NCI-H2107 treated with DMSO at 0.1 percent for 48 hours (cell line): ENCODE results near the gene RDH14.
A peak's percentile ranks its signal among the peaks of the same experiment; 100 is the strongest.

Experiments
- DNase-seq: peaks from one replicate; lab custom pipeline; 2025; ENCODE audit not compliant: unreplicated experiment; lab: John Stamatoyannopoulos, UW

Gene RDH14, protein sequence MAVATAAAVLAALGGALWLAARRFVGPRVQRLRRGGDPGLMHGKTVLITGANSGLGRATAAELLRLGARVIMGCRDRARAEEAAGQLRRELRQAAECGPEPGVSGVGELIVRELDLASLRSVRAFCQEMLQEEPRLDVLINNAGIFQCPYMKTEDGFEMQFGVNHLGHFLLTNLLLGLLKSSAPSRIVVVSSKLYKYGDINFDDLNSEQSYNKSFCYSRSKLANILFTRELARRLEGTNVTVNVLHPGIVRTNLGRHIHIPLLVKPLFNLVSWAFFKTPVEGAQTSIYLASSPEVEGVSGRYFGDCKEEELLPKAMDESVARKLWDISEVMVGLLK

DNA sequence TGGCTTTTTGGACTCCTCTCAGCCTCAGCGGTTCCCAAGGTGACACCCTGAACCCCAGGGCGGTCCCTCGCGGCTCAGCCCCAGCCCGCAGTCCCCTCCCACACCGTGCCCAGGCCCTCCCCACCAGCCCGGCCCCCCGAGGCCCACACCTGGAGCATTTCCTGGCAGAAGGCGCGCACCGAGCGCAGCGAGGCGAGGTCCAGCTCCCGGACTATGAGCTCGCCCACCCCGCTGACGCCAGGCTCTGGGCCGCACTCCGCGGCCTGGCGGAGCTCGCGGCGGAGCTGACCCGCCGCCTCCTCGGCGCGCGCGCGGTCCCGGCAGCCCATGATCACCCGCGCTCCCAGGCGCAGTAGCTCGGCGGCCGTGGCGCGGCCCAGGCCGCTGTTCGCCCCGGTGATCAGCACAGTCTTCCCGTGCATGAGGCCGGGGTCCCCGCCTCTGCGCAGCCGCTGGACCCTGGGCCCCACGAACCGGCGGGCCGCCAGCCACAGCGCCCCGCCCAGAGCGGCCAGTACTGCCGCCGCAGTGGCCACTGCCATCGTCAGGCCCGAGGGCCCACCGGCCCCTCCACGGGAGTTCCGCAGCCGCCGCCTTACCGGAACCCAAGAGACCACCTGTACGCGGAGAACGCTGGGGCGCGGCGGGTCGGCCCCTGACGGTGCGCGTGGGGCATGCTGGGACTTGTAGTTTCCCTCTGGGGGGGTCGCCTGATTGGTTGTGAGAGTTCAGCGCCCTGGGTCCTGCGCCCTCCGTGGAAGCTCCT, at the start of gene RDH14:
TSS of gene RDH14 (minus strand) at position 623 of the 766 bp plus-strand sequence. CDS start at position 542, 81 bp downstream.
- peak; percentile 70 for DNase-seq

DNA sequence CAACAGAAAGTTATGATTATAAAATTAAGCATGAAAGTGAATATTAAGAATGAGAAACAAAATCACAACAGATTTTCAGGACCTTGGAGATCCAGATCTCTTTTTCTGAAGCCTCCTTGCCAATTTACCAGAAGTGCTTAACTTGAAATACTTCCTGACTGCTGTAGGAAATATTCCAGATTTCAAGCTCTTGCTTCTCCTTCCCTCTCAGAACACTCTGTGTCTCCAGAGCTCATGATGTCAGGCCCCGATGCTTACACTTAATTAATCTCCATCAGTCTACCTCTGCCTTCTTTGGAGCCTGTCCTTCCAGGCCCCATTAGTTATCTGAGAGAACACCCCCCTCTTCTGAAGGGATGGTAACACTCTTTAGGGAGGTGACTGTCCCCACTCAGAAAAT, 49.6 kb upstream of the RDH14 start:
- no peak for DNase-seq

DNA sequence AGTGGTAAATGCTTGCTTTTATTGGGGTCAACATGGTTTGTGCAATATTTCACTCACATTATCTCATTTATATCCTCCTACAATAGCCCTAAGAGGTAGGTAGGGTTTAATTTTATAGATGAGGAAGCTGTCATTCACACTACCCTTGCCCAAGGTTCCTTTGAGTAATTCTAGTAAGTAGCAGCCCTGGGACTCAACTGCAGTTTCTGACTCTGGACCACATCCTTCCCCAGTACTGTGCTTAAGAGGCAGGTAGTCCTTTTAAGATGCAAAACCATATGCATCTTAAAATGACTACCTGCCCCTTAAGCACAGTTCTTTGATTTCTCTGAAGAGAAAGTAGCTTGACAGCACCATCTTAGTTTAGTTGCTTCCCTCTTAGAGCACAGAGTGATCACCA, 44.7 kb upstream of the RDH14 start:
- DNase-seq, result no peak

DNA sequence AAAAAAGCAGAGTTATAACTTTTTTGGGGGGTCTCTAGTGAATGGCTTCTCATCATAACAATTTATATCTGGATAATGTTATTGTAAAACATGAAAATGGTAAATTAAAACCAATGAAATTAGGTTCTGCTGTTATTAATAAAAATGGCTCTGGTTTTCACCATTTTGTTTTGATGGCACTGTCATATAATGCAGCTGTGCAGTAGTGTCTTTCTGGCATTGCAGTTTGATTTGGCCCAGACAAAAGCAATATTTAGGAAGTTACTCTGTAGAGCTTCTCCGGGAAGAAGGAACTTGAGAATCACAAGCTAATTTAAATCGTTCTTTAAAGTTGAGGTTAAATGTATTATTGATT, 44.1 kb upstream of the RDH14 start:
- no peak for DNase-seq

DNA sequence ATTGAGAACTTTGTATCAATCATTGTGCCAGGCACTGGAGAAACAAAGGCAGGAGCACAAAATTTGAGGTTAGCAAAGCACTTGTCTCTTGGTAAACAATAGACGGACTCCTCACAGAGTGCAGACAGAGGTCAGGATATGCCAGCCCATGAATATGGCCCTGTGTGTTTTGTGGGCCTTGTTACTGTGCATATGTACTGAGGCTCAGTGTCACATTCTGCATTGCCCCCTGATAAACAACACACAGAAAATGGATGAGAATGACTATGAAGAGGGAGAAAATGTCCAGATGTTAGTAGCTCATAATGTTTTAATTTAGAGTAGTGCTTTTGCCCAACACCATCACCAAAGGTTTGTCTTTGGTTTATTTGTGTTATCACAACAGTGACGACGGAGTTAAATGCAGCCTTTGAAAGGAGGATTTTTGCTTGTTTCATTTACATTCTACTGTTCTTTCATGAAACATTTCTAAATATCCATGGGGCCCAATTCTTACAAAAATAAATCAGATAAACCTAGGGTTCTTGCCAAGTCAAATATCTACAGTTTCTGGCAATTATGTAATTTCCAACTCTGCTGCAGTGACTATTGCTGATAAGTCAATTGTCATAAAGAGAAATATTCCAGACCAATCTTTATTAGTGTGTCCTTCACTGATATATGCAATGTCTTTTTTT, 43.5 kb upstream of the RDH14 start:
- DNase-seq, result no peak

DNA sequence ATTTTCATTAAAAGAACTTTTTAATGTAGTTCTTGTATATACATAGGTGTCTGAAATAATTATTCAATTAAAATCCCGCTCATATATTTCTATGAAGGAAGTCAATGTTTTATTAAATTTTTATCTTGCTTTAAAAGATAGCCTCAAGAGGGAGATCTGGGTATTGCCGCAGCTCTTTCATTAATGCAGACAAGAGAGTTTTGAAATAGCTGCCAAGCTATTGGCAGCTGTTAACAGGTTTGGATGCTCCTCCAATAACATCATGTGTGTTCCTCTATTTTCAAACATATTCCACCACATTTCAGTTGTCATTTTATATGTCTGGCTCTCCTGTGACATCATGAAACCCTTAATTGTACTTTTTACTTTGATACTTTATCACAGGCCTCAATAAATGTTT, 41.8 kb upstream of the RDH14 start:
- no peak for DNase-seq

DNA sequence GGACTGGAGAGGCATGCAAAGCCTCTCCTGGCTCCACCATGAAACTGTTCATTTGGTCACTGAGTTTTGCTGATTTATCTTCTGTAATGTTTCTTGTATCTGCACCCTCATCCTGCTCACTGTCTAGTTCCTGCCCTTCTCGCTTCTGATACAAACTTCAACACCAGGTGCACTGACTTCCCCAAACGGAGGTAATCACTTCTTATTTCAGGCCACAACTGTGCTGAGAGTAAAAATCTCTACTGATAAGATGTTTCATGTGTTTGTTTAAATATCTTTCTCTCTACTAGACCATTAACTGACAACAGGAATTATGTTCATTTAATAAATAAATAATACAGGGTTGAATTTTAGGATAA, 39.8 kb upstream of the RDH14 start:
- DNase-seq, result no peak

DNA sequence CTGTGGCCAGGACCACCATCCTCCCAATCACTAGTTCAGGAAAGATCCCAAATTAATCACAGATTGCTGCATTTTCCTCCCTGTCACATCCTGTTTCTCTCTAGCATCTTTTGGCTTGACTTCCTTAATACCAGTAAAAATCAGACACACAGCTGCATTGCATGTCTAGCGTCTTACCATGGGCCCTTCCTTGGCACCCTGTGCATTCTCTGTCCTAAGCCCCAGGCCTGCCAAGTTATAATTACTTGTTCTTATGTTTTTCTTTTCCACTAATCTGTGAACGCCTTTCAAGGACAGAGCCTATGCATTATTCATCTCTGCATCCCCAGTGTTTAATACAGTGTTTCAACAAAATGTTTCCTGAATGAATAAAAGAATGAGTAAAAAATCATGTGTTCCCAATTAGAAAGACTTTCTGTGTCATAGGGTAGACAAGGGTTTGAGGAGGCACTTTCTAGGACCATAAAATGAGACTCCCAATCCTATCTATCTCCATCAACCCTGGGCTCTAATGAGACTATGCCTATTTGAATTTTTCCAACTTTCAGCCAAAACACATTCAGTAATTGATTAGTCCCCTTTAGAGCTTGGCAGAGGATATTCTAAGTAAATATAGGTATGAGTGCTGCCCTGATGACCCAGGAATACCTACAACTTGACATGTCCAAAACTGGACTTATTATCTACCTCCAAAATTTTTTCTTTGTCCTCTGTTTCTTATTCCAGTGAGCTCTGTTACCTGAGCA, 39.2 kb upstream of the RDH14 start:
- DNase-seq, result no peak

DNA sequence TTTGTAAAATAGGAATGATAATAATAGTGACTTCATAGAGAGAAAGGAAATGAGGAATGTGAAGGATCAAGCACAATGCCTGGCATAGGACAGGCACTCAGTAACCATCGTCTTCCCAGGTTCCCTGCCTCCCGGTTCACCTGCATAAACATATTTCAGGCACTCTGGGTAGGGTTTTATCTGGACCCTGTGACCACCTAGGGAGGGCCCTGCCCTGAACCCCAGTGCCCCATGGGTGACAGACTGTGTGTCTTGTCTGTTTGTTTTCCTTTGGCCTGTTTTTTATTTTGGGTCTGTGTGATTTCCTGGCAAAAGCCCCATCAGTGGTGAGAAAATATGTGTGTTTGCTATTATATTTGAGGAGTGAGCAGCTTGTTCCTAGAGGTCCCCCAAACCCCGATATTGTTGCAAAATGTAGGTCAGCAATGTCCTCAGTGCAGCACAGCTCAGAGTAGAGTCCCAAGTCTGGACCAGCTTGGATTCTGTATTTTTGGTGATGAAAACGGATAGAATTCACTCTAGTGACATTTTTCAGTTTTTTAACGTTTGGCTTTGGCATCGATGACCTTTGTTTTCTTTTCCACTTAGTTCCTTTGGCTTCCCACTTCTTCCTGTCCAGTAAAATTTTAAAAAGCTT, 38.5 kb upstream of the RDH14 start:
- DNase-seq, result no peak

DNA sequence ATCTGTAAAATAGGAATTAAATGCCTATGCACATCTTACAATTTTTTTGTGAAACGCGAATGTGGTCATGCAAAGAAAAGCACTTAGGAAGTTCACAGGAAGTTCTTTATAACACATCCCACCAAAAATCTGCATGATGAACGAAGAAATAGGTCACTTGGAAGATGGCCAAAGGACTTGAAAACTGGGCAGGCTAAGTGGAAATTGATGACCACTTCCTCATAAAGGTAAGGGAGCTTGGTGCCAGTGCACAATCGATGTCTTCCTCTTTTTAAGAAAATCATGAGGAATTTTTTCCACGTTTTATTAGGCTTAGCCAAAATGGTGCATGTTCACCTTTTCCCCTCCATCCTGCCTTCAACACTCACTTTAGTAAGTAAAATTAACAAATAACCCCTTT, 37.2 kb upstream of the RDH14 start:
- DNase-seq, result no peak

DNA sequence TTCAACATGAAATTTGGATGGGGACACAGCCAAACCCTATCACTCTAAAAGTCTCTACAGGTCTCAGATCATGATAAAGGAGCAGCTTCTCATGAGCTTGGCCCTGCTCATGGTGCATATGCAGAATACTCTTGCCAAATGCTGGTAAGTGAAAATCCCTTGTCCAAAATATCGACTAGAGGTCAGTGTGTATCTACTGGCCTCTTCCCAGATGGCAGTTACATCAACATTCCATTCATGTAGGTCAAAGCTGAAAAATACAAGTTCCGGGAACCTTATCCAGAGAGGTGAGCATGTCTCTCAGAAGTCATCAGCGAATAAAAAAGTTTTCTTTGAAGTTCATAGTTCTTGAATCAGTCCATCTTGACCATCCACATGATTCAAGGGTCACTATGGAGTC, 36.5 kb upstream of the RDH14 start:
- no peak for DNase-seq

DNA sequence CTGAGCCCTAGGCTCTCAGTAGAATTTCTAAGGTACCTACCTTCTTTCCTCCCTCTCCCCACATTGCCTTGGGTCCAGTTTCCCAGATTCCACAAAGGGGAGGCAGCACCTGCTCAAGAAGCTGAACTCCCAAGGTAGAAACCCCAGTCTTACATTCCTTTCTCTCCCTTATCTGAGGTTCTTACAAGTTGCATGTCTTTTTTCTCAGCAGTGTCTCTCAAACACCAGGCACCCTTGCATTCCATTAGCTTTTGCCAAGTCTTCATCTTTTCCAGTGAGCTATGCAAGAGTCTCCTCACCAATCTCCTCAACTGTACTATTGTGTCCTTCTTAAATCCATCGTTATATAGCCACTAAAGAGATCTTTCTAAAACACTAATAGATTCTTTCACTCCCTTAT, 33.0 kb upstream of the RDH14 start:
- no peak for DNase-seq

DNA sequence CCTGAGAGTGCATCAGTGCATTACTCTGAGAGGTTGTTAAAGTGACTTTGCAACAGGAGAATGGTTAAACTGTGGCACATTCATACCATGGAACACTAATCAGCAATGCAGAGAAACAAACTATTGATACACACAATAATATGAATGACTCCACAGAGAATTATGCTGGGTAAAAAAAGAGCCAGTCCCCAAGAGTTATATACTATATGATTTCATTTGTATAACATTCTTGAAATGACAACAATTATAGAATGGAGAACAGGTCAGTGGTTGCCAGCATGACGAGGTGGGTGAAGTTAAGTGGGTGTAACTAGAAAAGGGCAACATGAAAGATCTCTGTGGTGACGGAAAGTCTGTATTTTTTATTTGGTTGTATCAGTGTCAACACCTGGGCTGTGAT, 31.9 kb upstream of the RDH14 start:
- no peak for DNase-seq

DNA sequence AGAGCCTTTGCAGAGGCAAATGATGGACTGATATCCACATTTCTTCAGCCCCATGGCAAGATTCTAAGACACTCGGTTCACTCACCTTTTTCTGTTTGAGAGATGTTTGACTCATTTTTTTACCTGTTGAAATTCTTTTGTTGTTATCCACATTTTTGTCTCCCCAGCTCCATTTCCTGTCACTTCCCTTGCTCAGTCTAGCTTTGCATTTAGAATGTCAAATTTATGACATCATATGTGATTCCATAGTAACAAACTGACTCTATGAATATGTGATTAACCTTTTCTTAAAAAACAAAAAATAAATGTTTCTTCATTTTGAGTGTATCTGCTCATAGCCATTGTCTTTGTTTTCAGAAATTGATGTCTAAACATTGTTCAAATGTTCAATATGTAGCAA, 28.9 kb upstream of the RDH14 start, which contains the start of gene NT5C1B:
TSS of gene NT5C1B (minus strand) at position 216 of the 400 bp plus-strand sequence. CDS start at position 115, 101 bp downstream.
- DNase-seq, result no peak

DNA sequence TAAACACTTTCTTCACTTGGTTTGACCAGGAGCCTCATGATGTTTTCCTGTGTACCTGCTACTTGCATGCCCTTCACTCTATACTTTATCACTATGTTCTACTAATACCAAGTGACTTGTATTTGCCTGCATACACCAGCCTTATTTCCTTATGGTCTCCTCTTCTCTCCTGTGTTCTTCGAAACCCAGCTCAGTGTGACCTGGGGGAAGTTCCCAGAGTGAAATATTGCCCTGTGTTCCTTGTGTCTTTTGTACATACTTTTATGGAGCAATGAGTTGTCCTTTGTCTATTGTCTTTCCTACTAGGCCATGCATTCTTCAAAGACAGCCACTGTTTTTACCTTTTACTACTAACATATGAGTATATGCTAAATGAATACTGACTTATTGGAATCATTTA, 28.3 kb upstream of the RDH14 start:
- DNase-seq, result no peak

DNA sequence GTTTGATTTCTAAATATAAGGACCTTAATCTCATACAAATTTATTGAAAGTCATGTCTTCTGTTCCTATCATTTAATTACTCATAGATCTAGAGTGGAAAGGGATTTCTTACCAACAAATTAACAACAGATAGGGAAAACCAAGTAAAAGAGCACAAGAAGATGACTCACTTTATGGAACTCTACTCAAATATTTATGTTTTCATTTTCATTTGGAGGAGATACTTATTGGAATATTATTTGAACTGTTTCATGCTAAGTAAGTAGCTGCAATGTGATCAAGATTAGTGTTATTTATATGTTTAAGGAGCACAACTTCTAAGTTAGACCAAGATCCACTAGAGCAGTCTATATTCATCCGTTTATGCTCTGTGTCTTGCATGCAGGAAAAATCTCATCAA, 27.6 kb upstream of the RDH14 start:
- no peak for DNase-seq

DNA sequence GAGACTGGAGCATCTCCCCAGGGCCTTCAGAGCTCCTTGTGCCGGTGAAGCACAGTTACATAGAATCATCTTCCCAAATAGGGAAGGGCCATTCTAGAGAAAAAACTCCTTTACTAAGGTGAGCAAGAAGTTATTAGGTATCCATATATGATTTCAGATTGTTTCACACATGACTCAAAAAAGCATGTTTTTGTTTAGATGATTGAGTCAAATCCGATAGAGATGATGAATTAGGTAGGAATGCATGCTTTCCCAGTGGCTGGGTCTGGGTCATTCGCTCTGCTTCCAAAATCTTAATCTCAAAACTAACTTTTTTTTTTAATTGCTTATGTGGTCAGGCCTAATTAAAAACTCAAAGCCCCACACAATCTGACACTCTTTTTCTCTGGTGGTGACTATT, 25.1 kb upstream of the RDH14 start:
- DNase-seq, result no peak

DNA sequence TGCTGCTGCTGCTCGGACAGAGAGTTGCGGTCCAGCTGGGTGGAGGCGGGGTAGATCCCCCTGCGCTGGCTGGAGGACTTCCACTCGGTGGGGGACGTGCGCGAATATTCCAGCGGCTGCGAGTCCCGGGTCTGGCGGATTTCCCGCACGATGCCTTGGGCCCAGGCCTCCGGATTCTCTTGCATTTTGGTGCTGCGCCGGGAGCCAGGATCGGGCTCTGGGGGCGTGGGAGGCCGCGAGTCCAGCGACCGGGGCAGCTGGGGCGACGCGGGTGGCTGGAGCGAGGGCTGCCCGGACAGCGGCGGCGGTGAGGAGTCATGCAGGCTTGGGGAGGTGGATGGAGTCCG, 24.1 kb upstream of the RDH14 start:
- DNase-seq, result no peak

DNA sequence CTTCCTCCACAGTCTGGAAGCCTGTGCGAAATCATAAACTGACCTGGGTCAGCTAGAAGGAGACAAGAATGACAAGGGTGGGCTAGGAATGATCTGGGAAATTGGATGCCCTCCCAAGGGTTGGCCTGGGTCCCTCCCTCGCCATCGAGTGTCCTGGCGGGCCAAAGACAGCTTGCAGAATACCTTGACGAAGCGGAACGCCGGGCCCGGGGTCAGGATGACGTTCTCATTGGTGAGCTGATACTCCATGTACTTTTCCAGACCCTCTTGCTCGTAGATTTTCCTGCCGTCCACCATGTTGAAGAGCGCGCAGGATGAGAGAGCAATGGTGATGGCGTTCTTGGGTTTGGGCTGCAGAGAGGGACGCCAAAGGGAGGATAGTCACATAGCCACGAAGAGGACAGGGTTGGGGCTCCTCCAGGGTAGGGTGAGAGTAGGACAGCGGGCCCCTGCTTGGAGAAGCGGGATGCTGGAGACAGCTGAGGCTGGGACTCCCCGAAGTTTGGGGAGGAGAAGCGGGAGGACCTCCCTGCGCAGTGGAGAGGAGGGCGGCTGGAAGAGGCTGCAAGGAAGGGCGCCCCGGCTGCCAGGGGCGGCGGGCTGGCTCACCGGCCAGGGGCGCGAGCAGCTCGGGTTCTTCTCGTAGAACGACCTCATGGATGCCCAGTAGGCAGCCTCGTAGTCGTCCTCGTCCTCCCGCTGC, 23.6 kb upstream of the RDH14 start:
- no peak for DNase-seq

DNA sequence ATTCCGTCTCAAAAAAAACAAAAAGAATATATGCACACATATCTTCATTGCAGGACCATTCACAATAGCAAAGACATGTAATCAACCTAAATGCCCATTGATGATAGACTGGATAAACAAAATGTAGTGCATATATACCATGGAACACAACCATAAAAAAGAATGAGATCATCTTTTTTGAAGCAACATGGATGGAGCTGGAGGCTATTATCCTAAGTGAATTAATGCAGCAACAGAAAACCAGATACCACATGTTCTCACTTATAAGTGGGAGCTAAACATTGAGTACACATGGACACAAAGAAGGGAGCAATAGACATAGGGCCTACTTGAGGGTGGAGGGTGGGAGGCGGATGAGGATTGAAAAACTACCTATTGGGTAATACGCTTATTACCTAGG, 20.2 kb upstream of the RDH14 start:
- no peak for DNase-seq
